GM04503 (cell line): Measurements from ENCODE around the gene SRXN1.

ENCODE experiments used
- DNase-seq: peaks from one replicate; pipeline ENCODE4 v3.0.0-alpha.2; 2012; ENCODE audit warnings: low read depth

Gene SRXN1

GRCh38 chr20:607476-607875, 45.5 kb downstream of the SRXN1 start:
- no peak for DNase-seq

- DNase-seq = no peak
Observed at GRCh38 chr20:605237-605636, 47.8 kb downstream of the SRXN1 start.

GRCh38 chr20:603116-603640, 49.8 kb downstream of the SRXN1 start:
- DNase-seq = no peak

GRCh38 chr20:602111-602970, 50.7 kb downstream of the SRXN1 start:
- DNase-seq = no peak

- DNase-seq = no peak
Observed at GRCh38 chr20:600736-601135, 52.3 kb downstream of the SRXN1 start.

- no peak for DNase-seq
Observed at GRCh38 chr20:600141-600540, 52.9 kb downstream of the SRXN1 start.

- no peak for DNase-seq
Observed at GRCh38 chr20:598133-598850, 54.7 kb downstream of the SRXN1 start.

- no peak for DNase-seq
Observed at GRCh38 chr20:597560-597959, 55.4 kb downstream of the SRXN1 start.
